Measurements from ENCODE around the gene TNFAIP8L3. TPM values are rescaled to one million over a fixed set of nuclear protein-coding genes. Genes with fewer than 3 reads are reported as not detected.

The TNFAIP8L3 gene
- total and polyA plus RNA-seq, 9 of the 15 experiments (the other 6 are each of a cell fraction or from before 2014, with no cell fraction given): 0.13 TPM; not detected in 8

DNA sequence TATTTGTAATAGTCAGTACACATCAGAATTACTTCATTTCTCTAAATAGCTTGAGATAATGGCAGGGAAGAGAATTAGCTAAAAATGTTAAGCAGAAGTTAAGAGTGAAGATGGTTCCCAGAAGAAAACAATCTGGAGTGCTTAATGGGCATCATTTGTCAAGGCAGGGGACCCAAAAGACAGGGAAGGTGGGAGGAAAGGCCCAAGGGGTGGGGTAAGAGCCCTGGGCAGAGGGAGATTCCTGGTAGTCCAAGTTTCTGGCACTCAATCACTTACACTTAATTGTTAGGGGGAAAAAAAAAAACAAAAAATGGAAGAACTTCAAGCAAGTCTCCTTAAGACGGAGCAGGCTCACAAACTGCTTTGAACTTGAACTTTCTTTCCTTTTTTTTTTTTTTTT lies 28.9 kb downstream of the TNFAIP8L3 start:
- no peak for ATAC-seq
- no peak overlapping the region for H3K4me3 ChIP-seq
- no peak overlapping the region for H3K27ac ChIP-seq (ENCODE audit: extremely low read depth, low read depth, low read length)
- H3K36me3 ChIP-seq (ENCODE audit: control insufficient read depth, insufficient read depth, low read length): no peaks in the 10 kb centered on the region
- H3K79me2 ChIP-seq (ENCODE audit: control insufficient read depth, insufficient read depth, low read length): no peaks in the 10 kb centered on the region
- H3K9ac ChIP-seq (ENCODE audit: insufficient read depth in 1 of 2, low read depth in 2 of 2, low read length in 2 of 2): no peak overlapping the region
- H3K9me3 ChIP-seq (replicated peaks; ENCODE audit: control insufficient read depth, insufficient read depth, low read depth, low read length): no peaks in the 10 kb centered on the region
- in situ Hi-C loops (cut with MboI): no loop called here
- H3K27me3 ChIP-seq (ENCODE audit: control insufficient read depth in 2 of 2, insufficient read depth in 2 of 2, low read length in 2 of 2): no peaks in the 10 kb centered on the region; a peak in 2 of 5 replicates
- ChIA-PET POLR2A (interaction anchor here (1.3 to 1.5 kb wide), 3 partner anchors 9 to 14 kb away, joined by 3 to 6 read pairs (median 4); no protein-coding TSS in a partner anchor), CTCF (ENCODE audit: low intra/inter-chr PET ratio) (no interaction called here)
- H3K4me1 ChIP-seq (replicated peaks in 1 of 2; ENCODE audit: control insufficient read depth in 2 of 2, insufficient read depth in 2 of 2, low read length in 2 of 2): no peaks in the 10 kb centered on the region; a peak in 1 of 5 replicates
- 17% methylated on average over 1 of the region's 1 CpG for WGBS (ENCODE audit: insufficient coverage, low coverage, missing lambda C conversion rate)
- no peaks in the 10 kb centered on the region for H4K20me1 ChIP-seq (replicated peaks; ENCODE audit: control insufficient read depth, insufficient read depth, low read length)
- no peak overlapping the region for H3K4me2 ChIP-seq (ENCODE audit: insufficient read depth, low read length)
- BruUV-seq (replicated peaks): no TSS peak
- no peak for DNase-seq (ENCODE audit: extremely low read depth in 1 of 4, low spot score in 3 of 4)
- FAIRE-seq: no peak
- intact Hi-C loops (cut with micrococcal nuclease): no loop called here
- H3K9me1 ChIP-seq (ENCODE audit: control insufficient read depth, insufficient read depth, low read length): no peaks in the 10 kb centered on the region
- no peak overlapping the region for H2AFZ ChIP-seq (ENCODE audit: low read depth, low read length)
- TF ChIP-seq RBM22 (IDR thresholded peaks at IDR 0.05; ENCODE audit: low read depth, low read length, poor library complexity, severe bottlenecking) (no peak), SNIP1 (IDR thresholded peaks at IDR 0.05; ENCODE audit: low read depth) (no peak), NR3C1 (CRISPR knock-in tag; IDR thresholded peaks at IDR 0.05) (no peak), CBX3 (IDR thresholded peaks at IDR 0.05; ENCODE audit: borderline replicate concordance in 1 of 2, low read length in 2 of 2) (no peak)
- TF ChIP-seq, protein P1, sequence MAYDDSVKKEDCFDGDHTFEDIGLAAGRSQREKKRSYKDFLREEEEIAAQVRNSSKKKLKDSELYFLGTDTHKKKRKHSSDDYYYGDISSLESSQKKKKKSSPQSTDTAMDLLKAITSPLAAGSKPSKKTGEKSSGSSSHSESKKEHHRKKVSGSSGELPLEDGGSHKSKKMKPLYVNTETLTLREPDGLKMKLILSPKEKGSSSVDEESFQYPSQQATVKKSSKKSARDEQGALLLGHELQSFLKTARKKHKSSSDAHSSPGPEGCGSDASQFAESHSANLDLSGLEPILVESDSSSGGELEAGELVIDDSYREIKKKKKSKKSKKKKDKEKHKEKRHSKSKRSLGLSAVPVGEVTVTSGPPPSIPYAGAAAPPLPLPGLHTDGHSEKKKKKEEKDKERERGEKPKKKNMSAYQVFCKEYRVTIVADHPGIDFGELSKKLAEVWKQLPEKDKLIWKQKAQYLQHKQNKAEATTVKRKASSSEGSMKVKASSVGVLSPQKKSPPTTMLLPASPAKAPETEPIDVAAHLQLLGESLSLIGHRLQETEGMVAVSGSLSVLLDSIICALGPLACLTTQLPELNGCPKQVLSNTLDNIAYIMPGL (CRISPR knock-in tag; IDR thresholded peaks at IDR 0.05): no peak
- TF ChIP-seq, protein P2, sequence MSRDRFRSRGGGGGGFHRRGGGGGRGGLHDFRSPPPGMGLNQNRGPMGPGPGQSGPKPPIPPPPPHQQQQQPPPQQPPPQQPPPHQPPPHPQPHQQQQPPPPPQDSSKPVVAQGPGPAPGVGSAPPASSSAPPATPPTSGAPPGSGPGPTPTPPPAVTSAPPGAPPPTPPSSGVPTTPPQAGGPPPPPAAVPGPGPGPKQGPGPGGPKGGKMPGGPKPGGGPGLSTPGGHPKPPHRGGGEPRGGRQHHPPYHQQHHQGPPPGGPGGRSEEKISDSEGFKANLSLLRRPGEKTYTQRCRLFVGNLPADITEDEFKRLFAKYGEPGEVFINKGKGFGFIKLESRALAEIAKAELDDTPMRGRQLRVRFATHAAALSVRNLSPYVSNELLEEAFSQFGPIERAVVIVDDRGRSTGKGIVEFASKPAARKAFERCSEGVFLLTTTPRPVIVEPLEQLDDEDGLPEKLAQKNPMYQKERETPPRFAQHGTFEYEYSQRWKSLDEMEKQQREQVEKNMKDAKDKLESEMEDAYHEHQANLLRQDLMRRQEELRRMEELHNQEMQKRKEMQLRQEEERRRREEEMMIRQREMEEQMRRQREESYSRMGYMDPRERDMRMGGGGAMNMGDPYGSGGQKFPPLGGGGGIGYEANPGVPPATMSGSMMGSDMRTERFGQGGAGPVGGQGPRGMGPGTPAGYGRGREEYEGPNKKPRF (IDR thresholded peaks at IDR 0.05; ENCODE audit: low read depth, low read length): no peak
- TF ChIP-seq, protein P3, sequence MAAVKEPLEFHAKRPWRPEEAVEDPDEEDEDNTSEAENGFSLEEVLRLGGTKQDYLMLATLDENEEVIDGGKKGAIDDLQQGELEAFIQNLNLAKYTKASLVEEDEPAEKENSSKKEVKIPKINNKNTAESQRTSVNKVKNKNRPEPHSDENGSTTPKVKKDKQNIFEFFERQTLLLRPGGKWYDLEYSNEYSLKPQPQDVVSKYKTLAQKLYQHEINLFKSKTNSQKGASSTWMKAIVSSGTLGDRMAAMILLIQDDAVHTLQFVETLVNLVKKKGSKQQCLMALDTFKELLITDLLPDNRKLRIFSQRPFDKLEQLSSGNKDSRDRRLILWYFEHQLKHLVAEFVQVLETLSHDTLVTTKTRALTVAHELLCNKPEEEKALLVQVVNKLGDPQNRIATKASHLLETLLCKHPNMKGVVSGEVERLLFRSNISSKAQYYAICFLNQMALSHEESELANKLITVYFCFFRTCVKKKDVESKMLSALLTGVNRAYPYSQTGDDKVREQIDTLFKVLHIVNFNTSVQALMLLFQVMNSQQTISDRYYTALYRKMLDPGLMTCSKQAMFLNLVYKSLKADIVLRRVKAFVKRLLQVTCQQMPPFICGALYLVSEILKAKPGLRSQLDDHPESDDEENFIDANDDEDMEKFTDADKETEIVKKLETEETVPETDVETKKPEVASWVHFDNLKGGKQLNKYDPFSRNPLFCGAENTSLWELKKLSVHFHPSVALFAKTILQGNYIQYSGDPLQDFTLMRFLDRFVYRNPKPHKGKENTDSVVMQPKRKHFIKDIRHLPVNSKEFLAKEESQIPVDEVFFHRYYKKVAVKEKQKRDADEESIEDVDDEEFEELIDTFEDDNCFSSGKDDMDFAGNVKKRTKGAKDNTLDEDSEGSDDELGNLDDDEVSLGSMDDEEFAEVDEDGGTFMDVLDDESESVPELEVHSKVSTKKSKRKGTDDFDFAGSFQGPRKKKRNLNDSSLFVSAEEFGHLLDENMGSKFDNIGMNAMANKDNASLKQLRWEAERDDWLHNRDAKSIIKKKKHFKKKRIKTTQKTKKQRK (IDR thresholded peaks at IDR 0.05; ENCODE audit: borderline replicate concordance, low read depth, low read length): no peak
- TF ChIP-seq, protein P4, sequence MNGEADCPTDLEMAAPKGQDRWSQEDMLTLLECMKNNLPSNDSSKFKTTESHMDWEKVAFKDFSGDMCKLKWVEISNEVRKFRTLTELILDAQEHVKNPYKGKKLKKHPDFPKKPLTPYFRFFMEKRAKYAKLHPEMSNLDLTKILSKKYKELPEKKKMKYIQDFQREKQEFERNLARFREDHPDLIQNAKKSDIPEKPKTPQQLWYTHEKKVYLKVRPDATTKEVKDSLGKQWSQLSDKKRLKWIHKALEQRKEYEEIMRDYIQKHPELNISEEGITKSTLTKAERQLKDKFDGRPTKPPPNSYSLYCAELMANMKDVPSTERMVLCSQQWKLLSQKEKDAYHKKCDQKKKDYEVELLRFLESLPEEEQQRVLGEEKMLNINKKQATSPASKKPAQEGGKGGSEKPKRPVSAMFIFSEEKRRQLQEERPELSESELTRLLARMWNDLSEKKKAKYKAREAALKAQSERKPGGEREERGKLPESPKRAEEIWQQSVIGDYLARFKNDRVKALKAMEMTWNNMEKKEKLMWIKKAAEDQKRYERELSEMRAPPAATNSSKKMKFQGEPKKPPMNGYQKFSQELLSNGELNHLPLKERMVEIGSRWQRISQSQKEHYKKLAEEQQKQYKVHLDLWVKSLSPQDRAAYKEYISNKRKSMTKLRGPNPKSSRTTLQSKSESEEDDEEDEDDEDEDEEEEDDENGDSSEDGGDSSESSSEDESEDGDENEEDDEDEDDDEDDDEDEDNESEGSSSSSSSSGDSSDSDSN (IDR thresholded peaks at IDR 0.05; ENCODE audit: borderline replicate concordance in 1 of 2, low read depth in 2 of 2, low read length in 2 of 2): no peak
- TF ChIP-seq, protein P5, sequence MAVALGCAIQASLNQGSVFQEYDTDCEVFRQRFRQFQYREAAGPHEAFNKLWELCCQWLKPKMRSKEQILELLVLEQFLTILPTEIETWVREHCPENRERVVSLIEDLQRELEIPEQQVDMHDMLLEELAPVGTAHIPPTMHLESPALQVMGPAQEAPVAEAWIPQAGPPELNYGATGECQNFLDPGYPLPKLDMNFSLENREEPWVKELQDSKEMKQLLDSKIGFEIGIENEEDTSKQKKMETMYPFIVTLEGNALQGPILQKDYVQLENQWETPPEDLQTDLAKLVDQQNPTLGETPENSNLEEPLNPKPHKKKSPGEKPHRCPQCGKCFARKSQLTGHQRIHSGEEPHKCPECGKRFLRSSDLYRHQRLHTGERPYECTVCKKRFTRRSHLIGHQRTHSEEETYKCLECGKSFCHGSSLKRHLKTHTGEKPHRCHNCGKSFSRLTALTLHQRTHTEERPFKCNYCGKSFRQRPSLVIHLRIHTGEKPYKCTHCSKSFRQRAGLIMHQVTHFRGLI (CRISPR knock-in tag; IDR thresholded peaks at IDR 0.05): no peak

Measured in K562 (cell line).